Measurements from ENCODE around the gene SMAD3. TPM values are rescaled to one million over a fixed set of nuclear protein-coding genes. Genes with fewer than 3 reads are reported as not detected.

The SMAD3 gene
- total RNA-seq, 2 experiments from 2014 or later = 41.2 to 77.8 TPM

GRCh38 chr15:67079361-67079760, 14.0 kb downstream of the SMAD3 start:
- ChIA-PET CTCF (ENCODE audit: unreplicated experiment) (interaction anchor here (0.9 to 1.2 kb wide), 2 partner anchors 8 to 10 kb away, joined by 3 read pairs; no protein-coding TSS in a partner anchor), POLR2A (interaction anchor here (0.6 to 12.4 kb wide), 6 partner anchors 10 to 377 kb away, joined by 3 to 80 read pairs (median 6); partner anchors contain the start of gene SMAD6)
- peak overlapping the region; percentile 6 for H3K4me3 ChIP-seq (ENCODE audit: low read depth, low read length, poor library complexity, severe bottlenecking)
- intact Hi-C loops (cut with micrococcal nuclease; ENCODE audit: unreplicated experiment) = no loop called here
- no peaks in the 10 kb centered on the region for H3K9me3 ChIP-seq (ENCODE audit: low read length)
- H2AFZ ChIP-seq (ENCODE audit: low read length) = no peak overlapping the region
- no peak for TF ChIP-seq CTCF (conservative IDR thresholded peaks at IDR 0.05; ENCODE audit: low read length)
- TF ChIP-seq EZH2phosphoT487 (IDR thresholded peaks at IDR 0.05; ENCODE audit: borderline replicate concordance, low read depth, low read length) = no peak
- H3K4me1 ChIP-seq (ENCODE audit: insufficient read depth, low read length, poor library complexity, severe bottlenecking) = peaks cover 98% of the 10 kb centered on the region
- H3K4me2 ChIP-seq (ENCODE audit: low read length) = peak overlapping the region; percentile 86
- H3K36me3 ChIP-seq (ENCODE audit: insufficient read depth, low read length) = peaks cover 41% of the 10 kb centered on the region
- no peak for DNase-seq (ENCODE audit: low spot score)
- no peaks in the 10 kb centered on the region for H3K9me2 ChIP-seq (ENCODE audit: insufficient read depth, low read length)
- no TSS peak for BruUV-seq (replicated peaks)
- peaks cover 93% of the 10 kb centered on the region for H3K79me2 ChIP-seq (ENCODE audit: insufficient read depth, low read depth, low read length)
- H4K20me1 ChIP-seq (ENCODE audit: insufficient read depth, low read length) = no peaks in the 10 kb centered on the region
- peak overlapping the region; percentile 99 for H3K27ac ChIP-seq (ENCODE audit: low read depth, low read length, poor library complexity, severe bottlenecking)

GRCh38 chr15:67080118-67080899, 14.9 kb downstream of the SMAD3 start:
- peaks cover 36% of the 10 kb centered on the region for H3K36me3 ChIP-seq (ENCODE audit: insufficient read depth, low read length)
- peak overlapping the region; percentile 99 for H3K27ac ChIP-seq (ENCODE audit: low read depth, low read length, poor library complexity, severe bottlenecking)
- CTCF ChIA-PET (ENCODE audit: unreplicated experiment) = interaction anchor here (0.9 to 1.2 kb wide), 3 partner anchors 9 to 21 kb away, joined by 3 to 10 read pairs (median 3); no protein-coding TSS in a partner anchor
- no TSS peak for BruUV-seq (replicated peaks)
- TF ChIP-seq EZH2phosphoT487 (IDR thresholded peaks at IDR 0.05; ENCODE audit: borderline replicate concordance, low read depth, low read length) (no peak), CTCF (conservative IDR thresholded peaks at IDR 0.05; ENCODE audit: low read length) (no peak)
- DNase-seq (ENCODE audit: low spot score) = no peak
- intact Hi-C loops (cut with micrococcal nuclease; ENCODE audit: unreplicated experiment) = loop anchor here (5.0 to 10.0 kb wide), 4 partner anchors 52 to 702 kb away; partner anchors contain the start of genes AAGAB, IQCH and SMAD6
- H3K4me1 ChIP-seq (ENCODE audit: insufficient read depth, low read length, poor library complexity, severe bottlenecking) = peaks cover 98% of the 10 kb centered on the region
- POLR2A ChIA-PET = interaction anchor here (0.6 to 12.4 kb wide), 12 partner anchors 9 to 701 kb away, joined by 3 to 80 read pairs (median 3); no protein-coding TSS in a partner anchor
- H3K79me2 ChIP-seq (ENCODE audit: insufficient read depth, low read depth, low read length) = peaks cover 93% of the 10 kb centered on the region
- peak overlapping the region; percentile 86 for H3K4me2 ChIP-seq (ENCODE audit: low read length)
- no peaks in the 10 kb centered on the region for H3K9me3 ChIP-seq (ENCODE audit: low read length)
- no peak overlapping the region; the same call in 1 of the 2 replicates for H2AFZ ChIP-seq (ENCODE audit: low read length)
- no peaks in the 10 kb centered on the region for H3K9me2 ChIP-seq (ENCODE audit: insufficient read depth, low read length)
- no peaks in the 10 kb centered on the region for H4K20me1 ChIP-seq (ENCODE audit: insufficient read depth, low read length)
- peak overlapping the region; percentile 53 for H3K4me3 ChIP-seq (ENCODE audit: low read depth, low read length, poor library complexity, severe bottlenecking)
